Pericardium fibroblast (primary cell): ENCODE results near the gene ATF5. TPM values are rescaled to one million over a fixed set of nuclear protein-coding genes. Genes with fewer than 3 reads are reported as not detected.

Source experiments
- total RNA-seq: library from RNA; depleted of rRNA; stranded (reverse); fragments of >200 nt; gene quantifications from 2 replicates; pipeline ENCODE4 v1.2.3, GENCODE V29; 2015

Gene ATF5
- total RNA-seq: 24.9 and 117 TPM in 2 replicates

GRCh38 chr19:49929121-49929610 is at the start of gene ATF5, which contains the start of gene NUP62:
Gene ATF5, plus strand, starts transcription at chr19:49929205. Its CDS starts 1,646 bp downstream, at chr19:49930851.
Gene NUP62, minus strand, starts transcription at chr19:49929504. Its CDS starts 19,697 bp downstream, at chr19:49909807.

GRCh38 chr19:49896863-49897621 is 32.0 kb upstream of the ATF5 start, which contains the start of gene IL4I1:
Gene IL4I1, minus strand, starts transcription at chr19:49896887. Its CDS starts 727 bp downstream, at chr19:49896160.

GRCh38 chr19:49960980-49961379 is 32.0 kb downstream of the ATF5 start, which contains the start of gene SIGLEC11:
Gene SIGLEC11, minus strand, starts transcription at chr19:49961172. Its CDS starts 91 bp downstream, at chr19:49961081.

Other genes with a start within 250 kb of the ATF5 start
- 0.12 and 0.26 TPM in 2 replicates for gene ADM5, start 239.6 kb upstream of the ATF5 start, total RNA-seq
- gene CPT1C, start 238.1 kb upstream of the ATF5 start, total RNA-seq: 11.0 and 14.8 TPM in 2 replicates
- gene TSKS, start 165.9 kb upstream of the ATF5 start, total RNA-seq: 0.47 and 3.6 TPM in 2 replicates
- 174 and 177 TPM in 2 replicates for gene AP2A1, start 162.2 kb upstream of the ATF5 start, total RNA-seq
- gene FUZ, start 115.9 kb upstream of the ATF5 start, total RNA-seq: 12.3 and 24.7 TPM in 2 replicates
- gene MED25, start 110.9 kb upstream of the ATF5 start, total RNA-seq: 22.5 and 23.3 TPM in 2 replicates
- 93.7 and 94.1 TPM in 2 replicates for gene PTOV1, start 78.0 kb upstream of the ATF5 start, total RNA-seq
- 25.6 and 31.2 TPM in 2 replicates for gene PNKP, start 61.6 kb upstream of the ATF5 start, total RNA-seq
- gene AKT1S1, start 51.9 kb upstream of the ATF5 start, total RNA-seq: 39.9 and 47.8 TPM in 2 replicates
- 30.7 and 32.6 TPM in 2 replicates for gene TBC1D17, start 51.5 kb upstream of the ATF5 start, total RNA-seq
- not detected in 2 replicates for gene IL4I1, start 32.3 kb upstream of the ATF5 start, total RNA-seq
- 21.2 and 29.9 TPM in 2 replicates for gene NUP62, start 299 bp downstream of the ATF5 start, total RNA-seq
- not detected in 2 replicates for gene SIGLEC11, start 32.0 kb downstream of the ATF5 start, total RNA-seq
- 17.5 and 31.6 TPM in 2 replicates for gene VRK3, start 96.2 kb downstream of the ATF5 start, total RNA-seq
- gene ZNF473, start 96.8 kb downstream of the ATF5 start, total RNA-seq: 4.9 and 5.7 TPM in 2 replicates
- gene IZUMO2, start 234.1 kb downstream of the ATF5 start, total RNA-seq: not detected in 2 replicates